ENCODE measurements around the gene CLDN6.

Gene CLDN6

GRCh38 chr16:3008690-3009037 lies 9.3 kb downstream of the CLDN6 start:
- TF ChIP-seq CTCF (IDR thresholded peaks at IDR 0.05), result no peak
- peak overlapping the region; percentile 98 for H3K27ac ChIP-seq
- peaks cover 9% of the 10 kb centered on the region for H3K36me3 ChIP-seq
- no peaks in the 10 kb centered on the region for H3K9me3 ChIP-seq
- H3K4me3 ChIP-seq (ENCODE audit: low read depth in 1 of 2, low read length in 1 of 2), result peak overlapping the region; percentile 66 to 74
- peaks cover 68 to 74% of the 10 kb centered on the region in 2 experiments for H3K4me1 ChIP-seq (ENCODE audit: control insufficient read depth in 1 of 2, insufficient read depth in 1 of 2, low read depth in 1 of 2, low read length in 1 of 2)
- no peaks in the 10 kb centered on the region for H3K27me3 ChIP-seq

GRCh38 chr16:3007957-3008689 lies 9.9 kb downstream of the CLDN6 start:
- Histone ChIP-seq H3K4me1 (ENCODE audit: control insufficient read depth in 1 of 2, insufficient read depth in 1 of 2, low read depth in 1 of 2, low read length in 1 of 2) (peaks cover 74 to 76% of the 10 kb centered on the region in 2 experiments), H3K27me3 (no peaks in the 10 kb centered on the region), H3K36me3 (peaks cover 4% of the 10 kb centered on the region), H3K4me3 (ENCODE audit: low read depth in 1 of 2, low read length in 1 of 2) (peak overlapping the region; percentile 66 to 74), H3K9me3 (no peaks in the 10 kb centered on the region), H3K27ac (peak overlapping the region; percentile 98)
- peak; percentile 37 for TF ChIP-seq CTCF (IDR thresholded peaks at IDR 0.05)

- Histone ChIP-seq H3K36me3 (peaks cover 5% of the 10 kb centered on the region), H3K4me1 (ENCODE audit: control insufficient read depth in 1 of 2, insufficient read depth in 1 of 2, low read depth in 1 of 2, low read length in 1 of 2) (peaks cover 69 to 72% of the 10 kb centered on the region in 2 experiments), H3K27ac (peak overlapping the region; percentile 98), H3K4me3 (ENCODE audit: low read depth in 1 of 2, low read length in 1 of 2) (peak overlapping the region; percentile 66 to 74), H3K27me3 (no peaks in the 10 kb centered on the region), H3K9me3 (no peaks in the 10 kb centered on the region)
- TF ChIP-seq CTCF (IDR thresholded peaks at IDR 0.05), result no peak
Measured at GRCh38 chr16:3007059-3007956, 10.7 kb downstream of the CLDN6 start.

- no peaks in the 10 kb centered on the region for H3K27me3 ChIP-seq
- no peak for TF ChIP-seq CTCF (IDR thresholded peaks at IDR 0.05)
- H3K36me3 ChIP-seq, result peaks cover 23% of the 10 kb centered on the region
- no peaks in the 10 kb centered on the region for H3K9me3 ChIP-seq
- peak overlapping the region; percentile 98 for H3K27ac ChIP-seq
- peaks cover 51 to 54% of the 10 kb centered on the region in 2 experiments for H3K4me1 ChIP-seq (ENCODE audit: control insufficient read depth in 1 of 2, insufficient read depth in 1 of 2, low read depth in 1 of 2, low read length in 1 of 2)
- peak overlapping the region; percentile 66 to 74 for H3K4me3 ChIP-seq (ENCODE audit: low read depth in 1 of 2, low read length in 1 of 2)
Measured at GRCh38 chr16:3004781-3005284, 13.2 kb downstream of the CLDN6 start.

- peak overlapping the region; percentile 66 to 74 for H3K4me3 ChIP-seq (ENCODE audit: low read depth in 1 of 2, low read length in 1 of 2)
Measured at GRCh38 chr16:3004319-3004718, 13.7 kb downstream of the CLDN6 start.

More at GRCh38 chr16:3004319-3004718, 13.7 kb downstream of the CLDN6 start:
- H3K9me3 ChIP-seq, result no peaks in the 10 kb centered on the region
- no peak for TF ChIP-seq CTCF (IDR thresholded peaks at IDR 0.05)
- H3K27me3 ChIP-seq, result no peaks in the 10 kb centered on the region
- peaks cover 46 to 49% of the 10 kb centered on the region in 2 experiments for H3K4me1 ChIP-seq (ENCODE audit: control insufficient read depth in 1 of 2, insufficient read depth in 1 of 2, low read depth in 1 of 2, low read length in 1 of 2)
- H3K27ac ChIP-seq, result peak overlapping the region; percentile 98
- peaks cover 26% of the 10 kb centered on the region for H3K36me3 ChIP-seq
